GM10248 (cell line): ENCODE data around the gene GSAP.

Experiments
- CTCF ChIA-PET: fragments of 300-600 bp; sonication (Branson Sonifier 250); formaldehyde crosslinking; extraction: SDS; loops from one replicate; lab custom pipeline; 2021; ENCODE audit warnings: antibody characterized with exemption; lab: Yijun Ruan, JAX
- POLR2A ChIA-PET: fragments of 350-650 bp; sonication (Branson Sonifier 250); formaldehyde crosslinking; extraction: SDS; loops from one replicate; lab custom pipeline; 2020; ENCODE audit warnings: antibody characterized with exemption; lab: Yijun Ruan, JAX
- DNase-seq: peaks from one replicate; pipeline ENCODE4 v3.0.0; 2012; ENCODE audit errors: extremely low spot score
- TF ChIP-seq, protein P1 (sequence below): IDR thresholded peaks from 2 replicates; pipeline ENCODE4 v1.5.1; 2012; ENCODE audit warnings: mild to moderate bottlenecking, low read depth; ENCODE audit errors: extremely low read depth, missing control alignments, control extremely low read depth

Gene GSAP

DNA sequence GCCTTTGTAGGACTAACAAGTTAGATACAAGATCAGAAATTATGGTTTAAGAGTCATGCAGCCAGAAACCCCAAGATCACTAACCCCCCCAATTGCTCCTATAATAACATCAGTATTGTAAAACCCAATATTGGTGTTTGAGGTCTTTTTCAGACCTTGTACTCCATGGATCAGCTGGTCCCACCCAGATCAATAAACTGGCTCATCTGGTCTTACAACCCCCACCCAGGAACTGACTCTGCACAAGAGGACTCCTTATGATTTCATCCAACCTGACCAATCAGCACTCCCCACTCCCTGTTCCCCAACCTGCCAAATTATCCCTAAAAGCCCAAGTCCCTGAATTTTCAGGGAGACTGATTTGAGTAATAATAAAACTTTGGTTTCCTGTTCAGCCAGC, 6.4 kb upstream of the GSAP start:
- ChIA-PET POLR2A (no interaction called here), CTCF (interaction anchor here (0.9 kb wide), 1 partner anchor 90 kb away, joined by 3 read pairs; no protein-coding TSS in a partner anchor)
- DNase-seq: no peak
- TF ChIP-seq, protein P1, sequence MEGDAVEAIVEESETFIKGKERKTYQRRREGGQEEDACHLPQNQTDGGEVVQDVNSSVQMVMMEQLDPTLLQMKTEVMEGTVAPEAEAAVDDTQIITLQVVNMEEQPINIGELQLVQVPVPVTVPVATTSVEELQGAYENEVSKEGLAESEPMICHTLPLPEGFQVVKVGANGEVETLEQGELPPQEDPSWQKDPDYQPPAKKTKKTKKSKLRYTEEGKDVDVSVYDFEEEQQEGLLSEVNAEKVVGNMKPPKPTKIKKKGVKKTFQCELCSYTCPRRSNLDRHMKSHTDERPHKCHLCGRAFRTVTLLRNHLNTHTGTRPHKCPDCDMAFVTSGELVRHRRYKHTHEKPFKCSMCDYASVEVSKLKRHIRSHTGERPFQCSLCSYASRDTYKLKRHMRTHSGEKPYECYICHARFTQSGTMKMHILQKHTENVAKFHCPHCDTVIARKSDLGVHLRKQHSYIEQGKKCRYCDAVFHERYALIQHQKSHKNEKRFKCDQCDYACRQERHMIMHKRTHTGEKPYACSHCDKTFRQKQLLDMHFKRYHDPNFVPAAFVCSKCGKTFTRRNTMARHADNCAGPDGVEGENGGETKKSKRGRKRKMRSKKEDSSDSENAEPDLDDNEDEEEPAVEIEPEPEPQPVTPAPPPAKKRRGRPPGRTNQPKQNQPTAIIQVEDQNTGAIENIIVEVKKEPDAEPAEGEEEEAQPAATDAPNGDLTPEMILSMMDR: no peak

DNA sequence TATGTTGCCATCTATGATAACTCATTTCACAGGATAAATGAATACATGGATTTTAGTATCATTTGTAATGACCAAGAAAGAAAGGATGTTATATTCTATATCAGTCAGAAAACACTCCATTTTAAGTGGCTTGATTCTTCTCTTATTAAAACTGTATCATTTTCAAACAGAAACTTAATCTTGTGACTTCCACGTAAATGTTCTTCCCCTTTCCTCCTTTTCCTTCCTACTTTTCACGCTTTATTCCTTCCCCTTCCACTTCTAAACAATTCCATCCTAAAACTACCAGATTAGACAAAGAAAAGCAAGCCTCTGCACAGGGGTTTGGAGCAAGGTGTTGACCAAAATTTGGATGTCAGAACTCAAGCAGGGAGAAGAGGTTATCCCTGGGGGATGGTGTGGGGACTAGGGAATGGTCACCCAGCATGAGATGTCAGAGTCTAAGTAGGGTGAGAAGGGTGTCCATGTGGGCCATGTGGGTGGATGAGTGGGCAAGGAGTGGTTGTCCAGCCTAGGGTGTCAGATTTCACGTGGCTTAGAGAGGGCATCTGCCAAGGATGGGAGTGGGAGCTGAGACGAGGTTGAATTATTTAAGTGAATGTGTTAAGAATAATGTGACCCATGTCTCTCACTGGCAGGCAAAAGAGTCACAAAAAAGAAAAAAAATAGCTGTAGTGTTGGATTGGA, 5.0 kb upstream of the GSAP start:
- TF ChIP-seq, protein P1: no peak
- no peak for DNase-seq
- POLR2A ChIA-PET: no interaction called here
- CTCF ChIA-PET: no interaction called here

DNA sequence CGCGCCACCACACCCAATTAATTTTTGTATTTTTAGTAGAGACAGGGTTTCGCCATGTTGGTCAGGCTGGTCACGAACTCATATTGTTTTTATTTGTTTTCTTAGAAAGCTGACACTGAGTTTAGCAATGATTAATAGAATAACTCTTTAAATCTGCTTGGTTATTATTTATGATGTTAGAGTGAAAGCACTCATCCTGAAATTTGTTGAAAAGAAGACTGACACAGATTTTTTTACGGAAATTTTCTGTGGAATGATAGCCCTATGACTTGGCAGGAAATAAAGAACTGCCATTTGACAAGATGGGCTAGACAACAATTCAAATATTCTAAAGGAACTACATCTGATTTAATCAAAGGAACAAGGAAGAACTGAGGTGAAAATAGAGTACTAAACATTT, 4.3 kb upstream of the GSAP start:
- DNase-seq: no peak
- POLR2A ChIA-PET: no interaction called here
- CTCF ChIA-PET: no interaction called here
- TF ChIP-seq, protein P1: no peak

DNA sequence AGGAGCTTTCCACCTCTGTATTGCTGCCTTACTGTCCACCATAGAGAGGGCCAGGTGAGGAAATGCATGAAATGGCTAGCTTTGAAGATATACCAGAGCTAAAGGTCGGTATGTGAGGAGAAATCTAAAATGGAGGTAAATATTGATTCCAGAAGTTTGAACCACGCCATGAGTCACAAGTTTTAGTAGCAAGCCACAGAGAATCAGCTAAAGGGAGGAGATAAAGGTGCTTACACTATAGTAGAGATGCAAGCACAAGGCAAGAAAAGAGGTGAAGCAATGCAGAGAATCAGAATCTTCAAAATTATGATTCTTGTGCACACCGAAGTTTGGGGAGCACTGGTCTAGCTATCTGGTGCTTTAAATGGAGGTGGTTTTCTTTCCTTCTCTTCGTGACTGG, 3.0 kb upstream of the GSAP start:
- CTCF ChIA-PET: interaction anchor here (1.5 kb wide), 1 partner anchor 12 kb away, joined by 3 read pairs; no protein-coding TSS in a partner anchor
- POLR2A ChIA-PET: no interaction called here
- DNase-seq: no peak
- TF ChIP-seq, protein P1: no peak

DNA sequence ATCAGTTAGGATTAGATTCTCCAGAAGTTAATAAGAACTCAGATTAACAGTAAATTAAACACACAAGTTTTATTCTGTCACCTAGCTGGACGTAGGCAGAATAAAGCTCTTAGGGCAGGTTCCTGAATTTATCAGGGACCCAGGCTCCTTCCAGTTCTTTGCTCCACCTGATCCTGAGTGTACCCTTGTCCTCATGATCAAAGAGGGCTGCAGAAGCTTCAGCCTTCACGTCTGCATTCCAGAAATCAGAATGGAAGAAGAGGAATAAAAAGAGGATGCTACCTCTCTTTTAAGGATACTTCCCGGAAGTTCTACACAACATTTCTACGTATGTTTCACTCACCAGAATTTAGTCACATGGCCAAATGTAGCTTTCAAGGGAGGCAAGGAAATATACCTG, 1.7 kb upstream of the GSAP start:
- DNase-seq: no peak
- ChIA-PET CTCF (interaction anchor here (1.4 to 2.0 kb wide), 3 partner anchors 10 to 111 kb away, joined by 3 to 6 read pairs (median 3); no protein-coding TSS in a partner anchor), POLR2A (no interaction called here)
- TF ChIP-seq, protein P1: no peak

DNA sequence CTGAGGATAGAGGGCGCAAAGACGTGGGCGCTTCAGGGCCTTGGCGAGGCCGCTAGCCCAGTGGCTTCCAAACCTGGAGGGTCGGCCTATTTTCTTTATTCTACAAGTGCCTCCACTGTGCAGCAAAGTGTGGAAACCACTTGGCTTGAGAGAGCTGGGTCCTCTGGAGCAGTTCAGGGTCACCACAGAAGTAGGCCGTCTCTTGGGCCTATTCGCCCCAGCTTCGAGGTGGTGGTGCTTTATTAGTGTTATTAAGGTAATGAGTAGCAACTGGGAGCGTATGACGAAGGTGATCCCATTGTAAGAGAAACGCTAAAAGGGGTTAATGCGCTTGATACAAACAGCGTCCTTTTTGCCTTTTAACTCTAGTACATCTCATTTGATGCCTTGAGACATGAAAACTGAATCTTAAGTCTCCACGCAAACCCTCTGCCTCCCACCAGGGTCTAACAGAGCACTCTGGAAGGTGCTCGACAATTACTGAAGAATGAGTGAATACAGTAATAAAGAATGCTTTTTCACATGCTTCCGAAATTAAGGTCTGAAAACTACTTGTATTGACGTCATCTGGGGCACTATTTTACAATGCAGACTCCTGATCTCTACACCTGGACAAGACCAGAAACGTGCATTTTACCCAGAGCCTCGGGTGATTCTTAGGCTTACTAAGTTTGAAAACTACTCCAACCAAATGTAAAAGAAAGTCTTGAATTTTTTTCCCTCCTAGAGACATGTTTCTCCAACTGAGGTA, 647 bp upstream of the GSAP start:
- ChIA-PET CTCF (interaction anchor here (0.9 to 2.0 kb wide), 5 partner anchors 8 to 112 kb away, joined by 3 to 6 read pairs (median 4); no protein-coding TSS in a partner anchor), POLR2A (interaction anchor here (0.6 kb wide), 1 partner anchor 30 kb away, joined by 3 read pairs; no protein-coding TSS in a partner anchor)
- DNase-seq: no peak
- TF ChIP-seq, protein P1: no peak
